ENCODE measurements around the gene MAP1LC3B.

Gene MAP1LC3B

GRCh38 chr16:87431926-87432325 is 39.8 kb downstream of the MAP1LC3B start:
- DNase-seq (ENCODE audit: low read depth in 2 of 2), result no peak

- DNase-seq (ENCODE audit: low read depth in 2 of 2), result no peak
Observed at GRCh38 chr16:87432330-87432915, 40.3 kb downstream of the MAP1LC3B start.

GRCh38 chr16:87434146-87434667 is 42.1 kb downstream of the MAP1LC3B start:
- no peak for DNase-seq (ENCODE audit: low read depth in 2 of 2)

GRCh38 chr16:87435372-87436224 is 43.5 kb downstream of the MAP1LC3B start:
- no peak for DNase-seq (ENCODE audit: low read depth in 2 of 2)

GRCh38 chr16:87436225-87437172 is 44.4 kb downstream of the MAP1LC3B start:
- DNase-seq (ENCODE audit: low read depth in 2 of 2), result no peak

- DNase-seq (ENCODE audit: low read depth in 2 of 2), result no peak
Observed at GRCh38 chr16:87437327-87437726, 45.2 kb downstream of the MAP1LC3B start.

GRCh38 chr16:87437911-87438610 is 45.9 kb downstream of the MAP1LC3B start:
- DNase-seq (ENCODE audit: low read depth in 2 of 2), result no peak

GRCh38 chr16:87438611-87438985 is 46.5 kb downstream of the MAP1LC3B start:
- DNase-seq (ENCODE audit: low read depth in 2 of 2), result no peak

GRCh38 chr16:87439926-87440325 is 47.8 kb downstream of the MAP1LC3B start:
- no peak for DNase-seq (ENCODE audit: low read depth in 2 of 2)

- no peak for DNase-seq (ENCODE audit: low read depth in 2 of 2)
Observed at GRCh38 chr16:87441886-87442580, 49.9 kb downstream of the MAP1LC3B start.

GRCh38 chr16:87442581-87442966 is 50.4 kb downstream of the MAP1LC3B start:
- DNase-seq (ENCODE audit: low read depth in 2 of 2), result no peak

- no peak for DNase-seq (ENCODE audit: low read depth in 2 of 2)
Observed at GRCh38 chr16:87443016-87443415, 50.9 kb downstream of the MAP1LC3B start.

- DNase-seq (ENCODE audit: low read depth in 2 of 2), result no peak
Observed at GRCh38 chr16:87443964-87444363, 51.8 kb downstream of the MAP1LC3B start.

GRCh38 chr16:87445486-87445885 is 53.4 kb downstream of the MAP1LC3B start:
- DNase-seq (ENCODE audit: low read depth in 2 of 2), result no peak

GRCh38 chr16:87446479-87446878 is 54.3 kb downstream of the MAP1LC3B start:
- no peak for DNase-seq (ENCODE audit: low read depth in 2 of 2)

- no peak for DNase-seq (ENCODE audit: low read depth in 2 of 2)
Observed at GRCh38 chr16:87447323-87447722, 55.2 kb downstream of the MAP1LC3B start.

GRCh38 chr16:87448866-87449265 is 56.7 kb downstream of the MAP1LC3B start:
- DNase-seq (ENCODE audit: low read depth in 2 of 2), result no peak

GRCh38 chr16:87451563-87452210 is 59.6 kb downstream of the MAP1LC3B start:
- DNase-seq (ENCODE audit: low read depth in 2 of 2), result no peak

GRCh38 chr16:87453326-87453725 is 61.2 kb downstream of the MAP1LC3B start:
- no peak for DNase-seq (ENCODE audit: low read depth in 2 of 2)

All from stimulated activated CD8-positive, alpha-beta memory T cell treated with anti-CD3 and anti-CD28 coated beads, Interleukin-7, amount 100 ng/mL, for 1 hour (primary cell).